Heart left ventricle (tissue), 16 donors: Measurements from ENCODE around the gene HOXD9. TPM values are rescaled to one million over a fixed set of nuclear protein-coding genes. Genes with fewer than 3 reads are reported as not detected.

ENCODE experiments used
- ATAC-seq, 4 donors: fragments of 200-7000 bp; cut with Tn5 transposase; one replicate each; pipeline ENCODE4 v1.9.1; 2020 to 2022; ENCODE audit warnings: moderate library complexity in 4 of 4, mild to moderate bottlenecking in 3 of 4, moderate number of reproducible peaks in 1 of 4
- DNase-seq, 5 donors: peaks; one replicate each; pipeline ENCODE4 v3.0.0-alpha.2; 2020
- H3K27ac ChIP-seq, 12 donors: fragments of 200-600 bp; sonication (generic) in 4 of 12; one replicate each; pipeline versions ENCODE4 v1.5.0 to v1.8.0; 2016 to 2022; ENCODE audit warnings: mild to moderate bottlenecking in 2 of 12
- H3K27me3 ChIP-seq, 9 donors: fragments of 200-600 bp; sonication (generic) in 2 of 9; one replicate each; pipeline versions ENCODE4 v1.5.1 to v1.8.0; 2016 to 2022; ENCODE audit warnings: mild to moderate bottlenecking in 3 of 9
- H3K36me3 ChIP-seq, 9 donors: fragments of 200-600 bp; sonication (generic) in 2 of 9; one replicate each; pipeline versions ENCODE4 v1.5.0 to v1.8.0; 2018 to 2022; ENCODE audit warnings: mild to moderate bottlenecking in 2 of 9
- H3K4me1 ChIP-seq, 12 donors: fragments of 200-600 bp; sonication (generic) in 4 of 12; one replicate each; pipeline versions ENCODE4 v1.5.0 to v1.8.0; 2016 to 2022; ENCODE audit warnings: mild to moderate bottlenecking in 3 of 12
- H3K4me3 ChIP-seq, 12 donors: fragments of 200-600 bp; sonication (generic) in 4 of 12; one replicate each; pipeline versions ENCODE4 v1.5.0 to v1.8.0; 2017 to 2022; ENCODE audit warnings: mild to moderate bottlenecking in 9 of 12, moderate library complexity in 4 of 12
- H3K9me3 ChIP-seq, 12 donors: fragments of 200-600 bp; sonication (generic) in 4 of 12; one replicate each; pipeline versions ENCODE4 v1.5.0 to v1.8.0; 2016 to 2022; ENCODE audit warnings: mild to moderate bottlenecking in 1 of 12
- CTCF ChIP-seq, 12 donors: fragments of 200-600 bp; sonication (generic) in 4 of 12; IDR thresholded peaks; one replicate each; pipeline versions ENCODE4 v1.5.0 to v1.8.0; 2018 to 2022; ENCODE audit warnings: antibody characterized with exemption in 12 of 12, mild to moderate bottlenecking in 5 of 12
- POLR2A ChIP-seq, 2 donors: fragments of 450-650 bp; IDR thresholded peaks; one replicate each; pipeline ENCODE4 v1.6.1; 2017; ENCODE audit warnings: antibody characterized with exemption in 2 of 2, mild to moderate bottlenecking in 2 of 2, moderate library complexity in 2 of 2
- WGBS, 4 donors: extraction: QIAGEN DNeasy Blood & Tissue Kit in 2 of 4; methylation state at CpG; one replicate each; pipeline versions ENCODE4 v1.1.5 to v1.1.7; 2013 to 2018; 5-methylcytosine and 5-hydroxymethylcytosine counted together
- intact Hi-C, 10 donors: fragments of 100-400 bp; cut with DNase I; formaldehyde crosslinking; loops; one replicate each; pipeline versions ENCODE4 v1.11.1 to v1.14.2; 2022
- polyA plus RNA-seq, 2 donors: library from polyadenylated mRNA; stranded (reverse); fragments of 200-250 nt; gene quantifications; one replicate each; pipeline ENCODE4 v1.2.3, GENCODE V29; 2013
- total RNA-seq, 9 donors: library from RNA; depleted of rRNA in 2 of 9; stranded (reverse); fragments of >200 nt in 2 of 9; fragmentation: NEBNext Ultra II Directional in 3 of 9; extraction: Animal tissue kit (Norgen Biotek cat#: 25700) in 3 of 9; gene quantifications; one replicate each; pipeline versions ENCODE4 v1.1.0 to v1.2.4, GENCODE V29; 2016 to 2023
- donor health status: ischemic (EF 13 %, LVEDD 7.1; RV severe dilation, severe dysfunction).
- donor health status: healthy with polysubstance abuse.
- donor health status: DM: no; HTN: yes; CAD: no.
- donor health status: DM: no; HTN: no; CAD: no.
- donor health status: ischemic (EF 25% LVEDD 6.9; RV normal size, moderate dysfunction).
- donor health status: ischemic (EF 25% LVEDD 5.7; RV mildly dilated, moderate dysfunction).
- donor health status: healthy.
- donor health status: DM: yes; HTN: yes; CAD: no.
- donor health status: ischemic (EF 35%, LVEDD 5.7; RV mildly dilated, moderate dysfunction).
- donor health status: nonischemic (EF 11% LVEDD 7.7; RV severe dilation, severe dysfunction).
- donor health status: DM: yes; HTN: yes; CAD: no.
- donor health status: PGD.
- donor health status: ischemic (EF 29% LVEDD 5.4; RV normal size, mild dysfunction).
- donor health status: nonischemic (EF 23%, LVEDD 6.1; RV moderate dilation, normal function).

Gene HOXD9
- total and polyA plus RNA-seq, 11 donors = 0.23 to 0.43 (median 0.40) TPM; not detected in 8

GRCh38 chr2:176159663-176160250, 37.2 kb downstream of the HOXD9 start:
- Histone ChIP-seq H3K4me3 (peak overlapping the region in 9 of 12 donors; percentile 5 to 43 (median 21)), H3K27me3 (peaks cover 76 to 100% (median 100%) of the 10 kb centered on the region in 9 donors), H3K36me3 (no peaks in the 10 kb centered on the region), H3K27ac (peak overlapping the region in 4 of 12 donors; percentile 17 to 37 (median 34)), H3K9me3 (no peaks in the 10 kb centered on the region), H3K4me1 (peaks cover 0 to 37% (median 16%) of the 10 kb centered on the region in 12 donors)
- DNase-seq (no peak), ATAC-seq (peak in 1 of 4 donors; percentile 16)
- intact Hi-C loops = loop anchor here in 1 of 10 donors (10.0 kb wide), 1 partner anchor 105 kb away; the partner anchor contains the start of gene MTX2
- WGBS, 4 donors = 2 to 17% (median 10%) methylated on average over 27 to 44 of the region's 44 CpGs
- TF ChIP-seq POLR2A (IDR thresholded peaks at IDR 0.05) = no peak
- no peak for TF ChIP-seq CTCF (IDR thresholded peaks at IDR 0.05)

DNA sequence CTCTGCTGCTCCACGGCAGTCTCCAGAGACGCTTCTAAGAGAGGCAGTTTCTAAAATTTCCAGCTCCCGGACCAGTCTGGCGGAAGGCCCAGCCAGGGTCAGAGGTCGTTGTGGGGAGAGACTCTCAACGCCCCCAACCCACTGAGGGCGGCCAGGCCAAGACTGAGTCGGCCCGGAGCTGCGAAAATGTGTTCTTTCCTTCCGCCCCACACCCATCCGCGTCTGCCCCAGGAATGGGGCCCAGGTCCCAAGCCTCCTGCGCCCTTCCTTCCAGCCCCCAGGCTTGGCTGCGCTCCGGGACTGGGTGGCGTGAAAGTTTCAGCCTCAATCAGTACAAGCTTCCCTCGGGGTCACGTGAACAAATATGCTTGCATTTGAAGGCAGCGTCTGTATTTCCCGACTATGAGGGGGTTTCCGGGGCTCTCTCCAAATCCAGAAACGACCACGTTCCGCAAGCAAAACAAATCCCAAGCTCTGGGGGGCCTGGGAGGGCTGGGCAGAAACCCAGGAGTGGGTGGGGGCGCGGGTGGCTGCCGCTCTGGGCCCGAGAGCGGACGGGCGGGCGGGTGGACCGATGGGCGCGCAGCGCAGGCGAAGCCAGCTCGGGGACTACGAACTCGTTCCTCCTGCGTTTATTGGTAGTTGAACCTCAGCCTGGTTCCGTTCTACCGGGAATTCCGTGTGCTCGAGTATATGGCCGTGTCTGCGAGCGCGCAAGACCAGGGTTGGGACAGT, 37.9 kb downstream of the HOXD9 start:
- Histone ChIP-seq H3K27ac (peak overlapping the region in 3 of 12 donors; percentile 17 to 36 (median 31)), H3K27me3 (peaks cover 76 to 100% (median 100%) of the 10 kb centered on the region in 9 donors), H3K4me3 (peak overlapping the region in 9 of 12 donors; percentile 5 to 43 (median 21)), H3K4me1 (peaks cover 0 to 43% (median 18%) of the 10 kb centered on the region in 12 donors), H3K36me3 (no peaks in the 10 kb centered on the region), H3K9me3 (no peaks in the 10 kb centered on the region)
- TF ChIP-seq CTCF (IDR thresholded peaks at IDR 0.05) = no peak
- TF ChIP-seq POLR2A (IDR thresholded peaks at IDR 0.05) = no peak
- 3 to 17% (median 9%) methylated on average over 31 to 50 of the region's 50 CpGs for WGBS, 4 donors
- no peak for DNase-seq
- peak in 2 of 4 donors; percentile 18 to 36 for ATAC-seq
- intact Hi-C loops = no loop called here

- TF ChIP-seq CTCF (IDR thresholded peaks at IDR 0.05) = no peak
- TF ChIP-seq POLR2A (IDR thresholded peaks at IDR 0.05) = no peak
- H3K9me3 ChIP-seq = no peaks in the 10 kb centered on the region
- H3K36me3 ChIP-seq = no peaks in the 10 kb centered on the region
- H3K4me3 ChIP-seq = peak overlapping the region in 2 of 12 donors; percentile 24 to 32
- DNase-seq (no peak), ATAC-seq (no peak)
- peaks cover 72 to 100% (median 100%) of the 10 kb centered on the region in 9 donors for H3K27me3 ChIP-seq
- WGBS, 4 donors = 12 to 37% (median 25%) methylated on average over 22 of the region's 22 CpGs
- H3K27ac ChIP-seq = no peak overlapping the region
- H3K4me1 ChIP-seq = peaks cover 0 to 44% (median 18%) of the 10 kb centered on the region in 12 donors
- intact Hi-C loops = no loop called here
Observed at GRCh38 chr2:176160986-176161824, 38.7 kb downstream of the HOXD9 start.
